Left ventricle myocardium inferior (tissue), 1 donor: ENCODE data around the gene JCAD. TPM values are rescaled to one million over a fixed set of nuclear protein-coding genes. Genes with fewer than 3 reads are reported as not detected.
A peak's percentile ranks its signal among the peaks of the same experiment; 100 is the strongest.

ENCODE experiments used
- DNase-seq: peaks from one replicate; pipeline ENCODE4 v3.0.0-alpha.2; 2020
- H3K27ac ChIP-seq: fragments of 200-600 bp; replicated peaks from 2 replicates; pipeline ENCODE4 v1.8.0; 2021
- H3K27me3 ChIP-seq: fragments of 200-600 bp; 2 replicates; pipeline ENCODE4 v1.8.0; 2021; ENCODE audit warnings: low read depth
- H3K36me3 ChIP-seq: fragments of 200-600 bp; 2 replicates; pipeline ENCODE4 v1.8.0; 2021
- H3K4me1 ChIP-seq: fragments of 200-600 bp; 2 replicates; pipeline ENCODE4 v1.8.0; 2021
- H3K4me3 ChIP-seq: fragments of 200-600 bp; 2 replicates; pipeline ENCODE4 v1.8.0; 2021; ENCODE audit warnings: mild to moderate bottlenecking, moderate library complexity
- H3K9me3 ChIP-seq: fragments of 200-600 bp; replicated peaks from 2 replicates; pipeline ENCODE4 v1.8.0; 2021
- CTCF ChIP-seq: fragments of 200-600 bp; IDR thresholded peaks from 2 replicates; pipeline ENCODE4 v1.8.0; 2021; ENCODE audit warnings: antibody characterized with exemption, mild to moderate bottlenecking, borderline replicate concordance
- intact Hi-C: fragments of 100-400 bp; cut with micrococcal nuclease; formaldehyde crosslinking; loops from one replicate; pipeline ENCODE4 v1.11.0; 2022
- total RNA-seq: library from RNA; stranded (reverse); fragmentation: NEBNext Ultra II Directional; extraction: Animal tissue kit (Norgen Biotek cat#: 25700); gene quantifications from one replicate; pipeline ENCODE4 v1.2.1, GENCODE V29; 2021
- donor health status: DM: no; HTN: yes; CAD: no; lungs with severe emphysema.

Gene JCAD
- total RNA-seq, 1 donor from 2014 or later, result 23.5 TPM

- Histone ChIP-seq H3K4me1 (peaks cover 36% of the 10 kb centered on the region), H3K27ac (peak overlapping the region; percentile 76), H3K27me3 (no peaks in the 10 kb centered on the region), H3K4me3 (no peak overlapping the region), H3K36me3 (no peaks in the 10 kb centered on the region), H3K9me3 (peaks cover 4% of the 10 kb centered on the region)
- peak; percentile 83 for TF ChIP-seq CTCF
- intact Hi-C loops, result no loop called here
- DNase-seq, result peak; percentile 67
Observed at GRCh38 chr10:30002426-30003266, 56.7 kb downstream of the JCAD start.

GRCh38 chr10:30000802-30001571 lies 58.4 kb downstream of the JCAD start:
- H3K27ac ChIP-seq, result peak overlapping the region; percentile 76
- intact Hi-C loops, result no loop called here
- no peak for TF ChIP-seq CTCF
- H3K4me3 ChIP-seq, result no peak overlapping the region
- H3K9me3 ChIP-seq, result peaks cover 4% of the 10 kb centered on the region
- DNase-seq, result no peak
- H3K27me3 ChIP-seq, result no peaks in the 10 kb centered on the region
- peaks cover 36% of the 10 kb centered on the region for H3K4me1 ChIP-seq
- H3K36me3 ChIP-seq, result no peaks in the 10 kb centered on the region

GRCh38 chr10:29998142-29998808 lies 61.1 kb downstream of the JCAD start:
- Histone ChIP-seq H3K27ac (no peak overlapping the region), H3K4me3 (no peak overlapping the region), H3K9me3 (no peaks in the 10 kb centered on the region), H3K4me1 (peaks cover 36% of the 10 kb centered on the region), H3K36me3 (no peaks in the 10 kb centered on the region), H3K27me3 (no peaks in the 10 kb centered on the region)
- TF ChIP-seq CTCF, result peak; percentile 99
- DNase-seq, result peak; percentile 73
- intact Hi-C loops, result loop anchor here (5.0 kb wide), 1 partner anchor 244 kb away; no protein-coding TSS in a partner anchor

- no peak overlapping the region for H3K4me3 ChIP-seq
- no peak overlapping the region for H3K27ac ChIP-seq
- no peak for DNase-seq
- no peak for TF ChIP-seq CTCF
- H3K9me3 ChIP-seq, result no peaks in the 10 kb centered on the region
- no peaks in the 10 kb centered on the region for H3K27me3 ChIP-seq
- H3K4me1 ChIP-seq, result peaks cover 5% of the 10 kb centered on the region
- intact Hi-C loops, result loop anchor here (5.0 kb wide), 1 partner anchor 247 kb away; no protein-coding TSS in a partner anchor
- no peaks in the 10 kb centered on the region for H3K36me3 ChIP-seq
Observed at GRCh38 chr10:29994811-29995210, 64.6 kb downstream of the JCAD start.

GRCh38 chr10:29993319-29993915 lies 66.0 kb downstream of the JCAD start:
- Histone ChIP-seq H3K4me1 (peaks cover under 1% of the 10 kb centered on the region), H3K36me3 (no peaks in the 10 kb centered on the region), H3K27me3 (no peaks in the 10 kb centered on the region), H3K9me3 (no peaks in the 10 kb centered on the region), H3K4me3 (no peak overlapping the region), H3K27ac (no peak overlapping the region)
- no peak for TF ChIP-seq CTCF
- no peak for DNase-seq
- intact Hi-C loops, result no loop called here
